ENCODE results near the gene FAT1.

The FAT1 gene

DNA sequence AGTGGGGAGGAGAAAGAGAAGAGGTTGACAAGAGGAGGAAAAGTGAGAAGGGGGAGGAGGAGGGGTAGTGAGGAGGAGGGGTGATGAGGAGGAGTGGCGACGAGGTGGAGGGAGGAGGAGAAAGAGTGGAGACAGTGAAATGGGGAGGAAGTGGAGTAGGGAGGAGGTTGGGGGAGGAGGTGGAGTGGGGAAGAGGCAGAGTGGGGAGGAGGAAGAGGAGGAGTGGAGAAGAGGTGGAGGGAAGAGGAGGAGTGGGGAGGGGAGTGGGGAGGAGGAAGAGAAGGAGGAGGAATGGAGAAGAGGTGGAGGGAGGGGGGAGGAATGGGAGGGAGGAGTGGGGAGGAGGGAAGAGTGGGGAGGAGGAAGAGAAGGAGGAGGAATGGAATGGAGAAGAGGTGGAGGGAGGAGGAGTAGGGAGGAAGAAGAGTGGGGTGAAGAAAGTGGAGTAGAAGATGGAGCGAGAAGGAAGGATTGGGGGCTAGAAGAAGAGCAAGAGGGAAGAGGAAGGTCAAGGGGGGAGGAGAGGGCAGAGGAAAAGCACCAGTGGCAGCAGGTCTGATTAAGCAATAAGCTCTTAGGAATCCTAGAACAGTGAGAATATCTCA is 118.3 kb downstream of the FAT1 start:
- H2BK5ac ChIP-seq (ENCODE audit: low read depth, low read length, poor library complexity): no peak overlapping the region
- no peak overlapping the region for H2BK12ac ChIP-seq (ENCODE audit: low read length)
- H3K18ac ChIP-seq (ENCODE audit: low read length): no peak overlapping the region
- no peak overlapping the region for H2AFZ ChIP-seq (ENCODE audit: insufficient read depth, low read length, poor library complexity)
- H2BK120ac ChIP-seq (ENCODE audit: insufficient read depth, low read length, poor library complexity): no peak overlapping the region
- no peaks in the 10 kb centered on the region for H3K79me2 ChIP-seq (ENCODE audit: control insufficient read depth, insufficient read depth, low read length, poor library complexity)
- DNase-seq: no peak
- no peak overlapping the region for H3K14ac ChIP-seq (ENCODE audit: low read length)
- peaks cover 4% of the 10 kb centered on the region for H3K79me1 ChIP-seq (ENCODE audit: low read length)
- no peak overlapping the region for H3K4me2 ChIP-seq (ENCODE audit: low read length)
- H3K27ac ChIP-seq (ENCODE audit: low read depth, low read length): no peak overlapping the region
- no peak overlapping the region for H4K8ac ChIP-seq (ENCODE audit: low read depth, low read length)
- H3K27me3 ChIP-seq (ENCODE audit: insufficient read depth, low read length): no peaks in the 10 kb centered on the region
- H3K9ac ChIP-seq (ENCODE audit: low read length): no peak overlapping the region
- WGBS (ENCODE audit: extremely low coverage, insufficient coverage, insufficient read length): 100% methylated on average over 3 of the region's 3 CpGs
- no peak overlapping the region for H4K12ac ChIP-seq (ENCODE audit: low read depth, low read length)
- H4K91ac ChIP-seq (ENCODE audit: low read depth, low read length): no peak overlapping the region
- no peak overlapping the region for H3K4me3 ChIP-seq (ENCODE audit: low read depth, low read length)
- H3K4ac ChIP-seq (ENCODE audit: low read depth, low read length): no peak overlapping the region
- H3K23ac ChIP-seq (ENCODE audit: low read length): no peak overlapping the region
- H3K4me1 ChIP-seq (ENCODE audit: control insufficient read depth in 1 of 2, insufficient read depth in 2 of 2, low read length in 2 of 2): peaks cover 0 to 4% of the 10 kb centered on the region in 2 experiments
- no peak overlapping the region for H2AK5ac ChIP-seq (ENCODE audit: low read length)
- H3K9me3 ChIP-seq (ENCODE audit: insufficient read depth, low read depth, low read length): no peaks in the 10 kb centered on the region
- H3K36me3 ChIP-seq (ENCODE audit: control insufficient read depth in 1 of 2, insufficient read depth in 2 of 2, low read length in 2 of 2): peaks cover 30 to 44% of the 10 kb centered on the region in 2 experiments

DNA sequence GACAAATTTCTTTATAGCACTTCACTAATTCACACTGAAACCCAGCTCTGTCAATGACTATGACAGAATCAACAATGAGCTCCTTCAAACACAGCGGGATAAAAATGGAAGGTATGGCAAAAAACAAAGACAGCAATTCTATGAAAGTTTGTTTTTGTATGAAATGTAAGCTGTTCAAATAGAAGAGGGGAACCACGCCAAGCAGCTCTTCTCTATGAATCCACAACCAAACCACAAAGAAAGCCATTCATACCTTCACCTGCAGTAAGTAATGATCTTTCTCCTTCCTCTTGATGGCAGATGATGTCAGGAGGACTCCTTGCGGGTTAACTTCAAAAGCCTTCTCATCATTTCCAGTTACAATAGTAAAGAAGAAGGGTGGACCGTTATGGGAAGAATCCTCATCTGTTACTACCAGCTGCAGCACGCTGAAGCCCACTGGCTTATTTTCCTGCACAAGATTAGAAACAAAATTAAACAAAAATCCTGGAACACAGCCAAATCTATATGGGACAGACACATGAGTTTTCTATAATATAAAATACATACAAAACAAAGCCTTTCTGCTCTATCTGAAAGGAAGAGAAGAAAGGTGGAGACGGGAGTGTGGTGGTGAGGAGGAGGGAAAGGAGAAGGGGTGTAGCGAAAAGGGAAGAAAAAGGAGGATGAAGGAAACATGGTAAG is 119.4 kb downstream of the FAT1 start:
- no peak overlapping the region for H3K4me3 ChIP-seq (ENCODE audit: low read depth, low read length)
- no peaks in the 10 kb centered on the region for H3K27me3 ChIP-seq (ENCODE audit: insufficient read depth, low read length)
- peaks cover 4% of the 10 kb centered on the region for H3K79me1 ChIP-seq (ENCODE audit: low read length)
- no peak overlapping the region for H3K18ac ChIP-seq (ENCODE audit: low read length)
- H4K8ac ChIP-seq (ENCODE audit: low read depth, low read length): no peak overlapping the region
- H3K4ac ChIP-seq (ENCODE audit: low read depth, low read length): no peak overlapping the region
- no peak overlapping the region for H3K9ac ChIP-seq (ENCODE audit: low read length)
- no peaks in the 10 kb centered on the region for H3K9me3 ChIP-seq (ENCODE audit: insufficient read depth, low read depth, low read length)
- no peaks in the 10 kb centered on the region for H3K79me2 ChIP-seq (ENCODE audit: control insufficient read depth, insufficient read depth, low read length, poor library complexity)
- no peak overlapping the region for H2AFZ ChIP-seq (ENCODE audit: insufficient read depth, low read length, poor library complexity)
- H3K36me3 ChIP-seq (ENCODE audit: control insufficient read depth in 1 of 2, insufficient read depth in 2 of 2, low read length in 2 of 2): peaks cover 35 to 50% of the 10 kb centered on the region in 2 experiments
- H4K12ac ChIP-seq (ENCODE audit: low read depth, low read length): no peak overlapping the region
- peaks cover 0 to 4% of the 10 kb centered on the region in 2 experiments for H3K4me1 ChIP-seq (ENCODE audit: control insufficient read depth in 1 of 2, insufficient read depth in 2 of 2, low read length in 2 of 2)
- no peak overlapping the region for H3K23ac ChIP-seq (ENCODE audit: low read length)
- no peak overlapping the region for H2BK12ac ChIP-seq (ENCODE audit: low read length)
- H2BK5ac ChIP-seq (ENCODE audit: low read depth, low read length, poor library complexity): no peak overlapping the region
- no peak overlapping the region for H3K14ac ChIP-seq (ENCODE audit: low read length)
- DNase-seq: no peak
- 92% methylated on average over 2 of the region's 7 CpGs for WGBS (ENCODE audit: extremely low coverage, insufficient coverage, insufficient read length)
- H4K91ac ChIP-seq (ENCODE audit: low read depth, low read length): no peak overlapping the region
- H3K27ac ChIP-seq (ENCODE audit: low read depth, low read length): no peak overlapping the region
- H3K4me2 ChIP-seq (ENCODE audit: low read length): no peak overlapping the region
- H2BK120ac ChIP-seq (ENCODE audit: insufficient read depth, low read length, poor library complexity): no peak overlapping the region
- no peak overlapping the region for H2AK5ac ChIP-seq (ENCODE audit: low read length)

- H2AK5ac ChIP-seq (ENCODE audit: low read length): no peak overlapping the region
- H3K23ac ChIP-seq (ENCODE audit: low read length): no peak overlapping the region
- H3K14ac ChIP-seq (ENCODE audit: low read length): no peak overlapping the region
- no peak overlapping the region for H2AFZ ChIP-seq (ENCODE audit: insufficient read depth, low read length, poor library complexity)
- no peak overlapping the region for H4K8ac ChIP-seq (ENCODE audit: low read depth, low read length)
- no peaks in the 10 kb centered on the region for H3K9me3 ChIP-seq (ENCODE audit: insufficient read depth, low read depth, low read length)
- no peak overlapping the region for H3K27ac ChIP-seq (ENCODE audit: low read depth, low read length)
- H3K9ac ChIP-seq (ENCODE audit: low read length): no peak overlapping the region
- H3K18ac ChIP-seq (ENCODE audit: low read length): no peak overlapping the region
- H3K4me1 ChIP-seq (ENCODE audit: control insufficient read depth in 1 of 2, insufficient read depth in 2 of 2, low read length in 2 of 2): peaks cover 0 to 4% of the 10 kb centered on the region in 2 experiments
- no peak overlapping the region for H4K12ac ChIP-seq (ENCODE audit: low read depth, low read length)
- DNase-seq: no peak
- no peak overlapping the region for H2BK5ac ChIP-seq (ENCODE audit: low read depth, low read length, poor library complexity)
- peaks cover 4% of the 10 kb centered on the region for H3K79me1 ChIP-seq (ENCODE audit: low read length)
- H3K36me3 ChIP-seq (ENCODE audit: control insufficient read depth in 1 of 2, insufficient read depth in 2 of 2, low read length in 2 of 2): peaks cover 28 to 51% of the 10 kb centered on the region in 2 experiments
- H3K27me3 ChIP-seq (ENCODE audit: insufficient read depth, low read length): no peaks in the 10 kb centered on the region
- H3K4me2 ChIP-seq (ENCODE audit: low read length): no peak overlapping the region
- no peak overlapping the region for H3K4me3 ChIP-seq (ENCODE audit: low read depth, low read length)
- H2BK120ac ChIP-seq (ENCODE audit: insufficient read depth, low read length, poor library complexity): no peak overlapping the region
- no CpG with 5 or more reads among the region's 9 CpGs for WGBS (ENCODE audit: extremely low coverage, insufficient coverage, insufficient read length)
- H4K91ac ChIP-seq (ENCODE audit: low read depth, low read length): no peak overlapping the region
- H2BK12ac ChIP-seq (ENCODE audit: low read length): no peak overlapping the region
- no peaks in the 10 kb centered on the region for H3K79me2 ChIP-seq (ENCODE audit: control insufficient read depth, insufficient read depth, low read length, poor library complexity)
- H3K4ac ChIP-seq (ENCODE audit: low read depth, low read length): no peak overlapping the region
Observed at GRCh38 chr4:186602978-186603377, 120.7 kb downstream of the FAT1 start.

- no peaks in the 10 kb centered on the region for H3K79me2 ChIP-seq (ENCODE audit: control insufficient read depth, insufficient read depth, low read length, poor library complexity)
- H3K27ac ChIP-seq (ENCODE audit: low read depth, low read length): no peak overlapping the region
- H2BK5ac ChIP-seq (ENCODE audit: low read depth, low read length, poor library complexity): no peak overlapping the region
- no peak overlapping the region for H2AFZ ChIP-seq (ENCODE audit: insufficient read depth, low read length, poor library complexity)
- H4K8ac ChIP-seq (ENCODE audit: low read depth, low read length): no peak overlapping the region
- peaks cover 32 to 61% of the 10 kb centered on the region in 2 experiments for H3K36me3 ChIP-seq (ENCODE audit: control insufficient read depth in 1 of 2, insufficient read depth in 2 of 2, low read length in 2 of 2)
- H3K14ac ChIP-seq (ENCODE audit: low read length): no peak overlapping the region
- H4K91ac ChIP-seq (ENCODE audit: low read depth, low read length): no peak overlapping the region
- H4K12ac ChIP-seq (ENCODE audit: low read depth, low read length): no peak overlapping the region
- H3K18ac ChIP-seq (ENCODE audit: low read length): no peak overlapping the region
- no peak overlapping the region for H2BK12ac ChIP-seq (ENCODE audit: low read length)
- H3K4me1 ChIP-seq (ENCODE audit: control insufficient read depth in 1 of 2, insufficient read depth in 2 of 2, low read length in 2 of 2): no peaks in the 10 kb centered on the region
- H3K4me3 ChIP-seq (ENCODE audit: low read depth, low read length): no peak overlapping the region
- H3K23ac ChIP-seq (ENCODE audit: low read length): no peak overlapping the region
- H3K27me3 ChIP-seq (ENCODE audit: insufficient read depth, low read length): no peaks in the 10 kb centered on the region
- no peak overlapping the region for H2AK5ac ChIP-seq (ENCODE audit: low read length)
- no peak overlapping the region for H2BK120ac ChIP-seq (ENCODE audit: insufficient read depth, low read length, poor library complexity)
- no peak overlapping the region for H3K4ac ChIP-seq (ENCODE audit: low read depth, low read length)
- DNase-seq: no peak
- WGBS (ENCODE audit: extremely low coverage, insufficient coverage, insufficient read length): no CpG with 5 or more reads among the region's 10 CpGs
- no peak overlapping the region for H3K4me2 ChIP-seq (ENCODE audit: low read length)
- H3K79me1 ChIP-seq (ENCODE audit: low read length): no peaks in the 10 kb centered on the region
- no peak overlapping the region for H3K9ac ChIP-seq (ENCODE audit: low read length)
- H3K9me3 ChIP-seq (ENCODE audit: insufficient read depth, low read depth, low read length): peaks cover 2% of the 10 kb centered on the region
Observed at GRCh38 chr4:186599483-186599882, 124.2 kb downstream of the FAT1 start.
